ENCODE data around the gene CYB561.

- TF ChIP-seq CTCF (IDR thresholded peaks at IDR 0.05): no peak
- no peak for TF ChIP-seq POLR2A (IDR thresholded peaks at IDR 0.05)
These were observed 5.0 kb upstream of the CYB561 start for GRCh38 chr17:63451150-63451549.
